ENCODE data around the gene TMEM203. TPM values are rescaled to one million over a fixed set of nuclear protein-coding genes. Genes with fewer than 3 reads are reported as not detected.

Gene TMEM203
- total RNA-seq, 5 donors from 2014 or later (not counting 1 experiment from before 2014, with no cell fraction given), result 23.7 to 44.7 (median 42.1) TPM

GRCh38 chr9:137184881-137185660 is 20.4 kb downstream of the TMEM203 start:
- Histone ChIP-seq H3K4me3 (ENCODE audit: control insufficient read depth in 1 of 2, extremely low read depth in 1 of 2, low read length in 1 of 2) (no peak overlapping the region), H3K27me3 (replicated peaks in 1 of 2; ENCODE audit: control insufficient read depth in 2 of 2, extremely low read depth in 1 of 2, insufficient read depth in 2 of 2, low read length in 1 of 2) (no peaks in the 10 kb centered on the region), H3K36me3 (ENCODE audit: control insufficient read depth in 2 of 2, extremely low read depth in 1 of 2, insufficient read depth in 1 of 2, low read length in 1 of 2) (peaks cover 13 to 65% of the 10 kb centered on the region in 2 donors), H3K4me1 (ENCODE audit: control insufficient read depth in 1 of 2, extremely low read depth in 1 of 2, insufficient read depth in 2 of 2, low read length in 2 of 2) (peaks cover 13 to 47% of the 10 kb centered on the region in 2 experiments), H3K9me3 (no peaks in the 10 kb centered on the region), H3K27ac (ENCODE audit: low read length) (no peak overlapping the region)
- ATAC-seq (replicated peaks in 1 of 4), result no peak
- Mint-ChIP-seq H3K36me3 (peaks cover 21% of the 10 kb centered on the region), H3K9me3 (no peaks in the 10 kb centered on the region), H3K27ac (no peak overlapping the region), H3K4me1 (peaks cover 22 to 40% (median 38%) of the 10 kb centered on the region in 3 donors), H3K4me3 (no peak overlapping the region), H3K27me3 (no peaks in the 10 kb centered on the region)
- ChIA-PET POLR2A (no interaction called here), CTCF (no interaction called here)
- 96% methylated on average over 46 of the region's 48 CpGs for WGBS (ENCODE audit: insufficient coverage)
- no peak for DNase-seq

- H3K9me3 Mint-ChIP-seq, result no peaks in the 10 kb centered on the region
- ATAC-seq (replicated peaks in 1 of 4) (no peak), DNase-seq (no peak)
- ChIA-PET POLR2A (no interaction called here), CTCF (no interaction called here)
- H3K36me3 ChIP-seq (ENCODE audit: control insufficient read depth in 2 of 2, extremely low read depth in 1 of 2, insufficient read depth in 1 of 2, low read length in 1 of 2), result peaks cover 21 to 70% of the 10 kb centered on the region in 2 donors
- no peaks in the 10 kb centered on the region for H3K9me3 ChIP-seq
- H3K4me3 ChIP-seq (ENCODE audit: control insufficient read depth in 1 of 2, extremely low read depth in 1 of 2, low read length in 1 of 2), result no peak overlapping the region
- H3K27me3 ChIP-seq (replicated peaks in 1 of 2; ENCODE audit: control insufficient read depth in 2 of 2, extremely low read depth in 1 of 2, insufficient read depth in 2 of 2, low read length in 1 of 2), result no peaks in the 10 kb centered on the region
- H3K36me3 Mint-ChIP-seq, result peaks cover 21% of the 10 kb centered on the region
- no peaks in the 10 kb centered on the region for H3K27me3 Mint-ChIP-seq
- no peak overlapping the region for H3K4me3 Mint-ChIP-seq
- H3K4me1 Mint-ChIP-seq, result peaks cover 20 to 32% (median 32%) of the 10 kb centered on the region in 3 donors
- no peak overlapping the region for H3K27ac Mint-ChIP-seq
- H3K27ac ChIP-seq (ENCODE audit: low read length), result no peak overlapping the region
- WGBS (ENCODE audit: insufficient coverage), result 97% methylated on average over 27 of the region's 27 CpGs
- H3K4me1 ChIP-seq (ENCODE audit: control insufficient read depth in 1 of 2, extremely low read depth in 1 of 2, insufficient read depth in 2 of 2, low read length in 2 of 2), result peaks cover 13 to 37% of the 10 kb centered on the region in 2 experiments
Observed at GRCh38 chr9:137183980-137184595, 21.4 kb downstream of the TMEM203 start.

GRCh38 chr9:137182836-137183235 is 22.6 kb downstream of the TMEM203 start:
- peaks cover 13 to 30% of the 10 kb centered on the region in 2 experiments for H3K4me1 ChIP-seq (ENCODE audit: control insufficient read depth in 1 of 2, extremely low read depth in 1 of 2, insufficient read depth in 2 of 2, low read length in 2 of 2)
- no peaks in the 10 kb centered on the region for H3K9me3 Mint-ChIP-seq
- H3K4me3 Mint-ChIP-seq, result no peak overlapping the region
- H3K27me3 ChIP-seq (replicated peaks in 1 of 2; ENCODE audit: control insufficient read depth in 2 of 2, extremely low read depth in 1 of 2, insufficient read depth in 2 of 2, low read length in 1 of 2), result no peaks in the 10 kb centered on the region
- peaks cover 19% of the 10 kb centered on the region for H3K36me3 Mint-ChIP-seq
- H3K27ac ChIP-seq (ENCODE audit: low read length), result no peak overlapping the region
- H3K4me1 Mint-ChIP-seq, result peaks cover 16 to 28% (median 27%) of the 10 kb centered on the region in 3 donors
- H3K27ac Mint-ChIP-seq, result no peak overlapping the region
- ChIA-PET CTCF (no interaction called here), POLR2A (no interaction called here)
- H3K4me3 ChIP-seq (ENCODE audit: control insufficient read depth in 1 of 2, extremely low read depth in 1 of 2, low read length in 1 of 2), result no peak overlapping the region
- H3K27me3 Mint-ChIP-seq, result no peaks in the 10 kb centered on the region
- 94% methylated on average over 16 of the region's 17 CpGs for WGBS (ENCODE audit: insufficient coverage)
- DNase-seq (no peak), ATAC-seq (replicated peaks in 1 of 4) (no peak)
- H3K9me3 ChIP-seq, result no peaks in the 10 kb centered on the region
- H3K36me3 ChIP-seq (ENCODE audit: control insufficient read depth in 2 of 2, extremely low read depth in 1 of 2, insufficient read depth in 1 of 2, low read length in 1 of 2), result peaks cover 26 to 79% of the 10 kb centered on the region in 2 donors

GRCh38 chr9:137181680-137182079 is 23.8 kb downstream of the TMEM203 start:
- H3K27ac ChIP-seq (ENCODE audit: low read length), result no peak overlapping the region
- H3K9me3 ChIP-seq, result no peaks in the 10 kb centered on the region
- DNase-seq, result no peak
- ATAC-seq (replicated peaks in 1 of 4), result no peak
- H3K36me3 ChIP-seq (ENCODE audit: control insufficient read depth in 2 of 2, extremely low read depth in 1 of 2, insufficient read depth in 1 of 2, low read length in 1 of 2), result peaks cover 26 to 79% of the 10 kb centered on the region in 2 donors
- CTCF ChIA-PET, result no interaction called here
- Mint-ChIP-seq H3K27me3 (no peaks in the 10 kb centered on the region), H3K27ac (no peak overlapping the region), H3K4me1 (peaks cover 5 to 17% (median 15%) of the 10 kb centered on the region in 3 donors), H3K4me3 (no peak overlapping the region), H3K36me3 (peaks cover 15% of the 10 kb centered on the region), H3K9me3 (no peaks in the 10 kb centered on the region)
- 99% methylated on average over 19 of the region's 22 CpGs for WGBS (ENCODE audit: insufficient coverage)
- POLR2A ChIA-PET, result no interaction called here
- H3K4me1 ChIP-seq (ENCODE audit: control insufficient read depth in 1 of 2, extremely low read depth in 1 of 2, insufficient read depth in 2 of 2, low read length in 2 of 2), result peaks cover 3 to 19% of the 10 kb centered on the region in 2 experiments
- no peaks in the 10 kb centered on the region for H3K27me3 ChIP-seq (replicated peaks in 1 of 2; ENCODE audit: control insufficient read depth in 2 of 2, extremely low read depth in 1 of 2, insufficient read depth in 2 of 2, low read length in 1 of 2)
- no peak overlapping the region for H3K4me3 ChIP-seq (ENCODE audit: control insufficient read depth in 1 of 2, extremely low read depth in 1 of 2, low read length in 1 of 2)

GRCh38 chr9:137180491-137180890 is 25.0 kb downstream of the TMEM203 start:
- Mint-ChIP-seq H3K27me3 (no peaks in the 10 kb centered on the region), H3K27ac (no peak overlapping the region), H3K4me1 (peaks cover 5 to 9% (median 8%) of the 10 kb centered on the region in 3 donors), H3K36me3 (peaks cover 15% of the 10 kb centered on the region), H3K9me3 (no peaks in the 10 kb centered on the region), H3K4me3 (no peak overlapping the region)
- DNase-seq (no peak), ATAC-seq (replicated peaks in 1 of 4) (no peak)
- CTCF ChIA-PET, result no interaction called here
- Histone ChIP-seq H3K27ac (ENCODE audit: low read length) (no peak overlapping the region), H3K4me1 (ENCODE audit: control insufficient read depth in 1 of 2, extremely low read depth in 1 of 2, insufficient read depth in 2 of 2, low read length in 2 of 2) (peaks cover 0 to 9% of the 10 kb centered on the region in 2 experiments), H3K27me3 (replicated peaks in 1 of 2; ENCODE audit: control insufficient read depth in 2 of 2, extremely low read depth in 1 of 2, insufficient read depth in 2 of 2, low read length in 1 of 2) (no peaks in the 10 kb centered on the region), H3K9me3 (no peaks in the 10 kb centered on the region), H3K36me3 (ENCODE audit: control insufficient read depth in 2 of 2, extremely low read depth in 1 of 2, insufficient read depth in 1 of 2, low read length in 1 of 2) (peaks cover 26 to 68% of the 10 kb centered on the region in 2 donors), H3K4me3 (ENCODE audit: control insufficient read depth in 1 of 2, extremely low read depth in 1 of 2, low read length in 1 of 2) (no peak overlapping the region)
- WGBS (ENCODE audit: insufficient coverage), result 97% methylated on average over 16 of the region's 20 CpGs
- POLR2A ChIA-PET, result interaction anchor here in 1 of 2 donors (0.5 kb wide), 1 partner anchor 491 kb away, joined by 3 read pairs; no protein-coding TSS in a partner anchor

GRCh38 chr9:137179761-137180160 is 25.7 kb downstream of the TMEM203 start:
- no peak overlapping the region for H3K4me3 Mint-ChIP-seq
- 96% methylated on average over 15 of the region's 17 CpGs for WGBS (ENCODE audit: insufficient coverage)
- ATAC-seq (replicated peaks in 1 of 4), result no peak
- DNase-seq, result no peak
- Histone ChIP-seq H3K27me3 (replicated peaks in 1 of 2; ENCODE audit: control insufficient read depth in 2 of 2, extremely low read depth in 1 of 2, insufficient read depth in 2 of 2, low read length in 1 of 2) (no peaks in the 10 kb centered on the region), H3K36me3 (ENCODE audit: control insufficient read depth in 2 of 2, extremely low read depth in 1 of 2, insufficient read depth in 1 of 2, low read length in 1 of 2) (peaks cover 26 to 60% of the 10 kb centered on the region in 2 donors), H3K9me3 (no peaks in the 10 kb centered on the region), H3K4me3 (ENCODE audit: control insufficient read depth in 1 of 2, extremely low read depth in 1 of 2, low read length in 1 of 2) (no peak overlapping the region), H3K4me1 (ENCODE audit: control insufficient read depth in 1 of 2, extremely low read depth in 1 of 2, insufficient read depth in 2 of 2, low read length in 2 of 2) (peaks cover 0 to 9% of the 10 kb centered on the region in 2 experiments), H3K27ac (ENCODE audit: low read length) (no peak overlapping the region)
- peaks cover 4 to 6% (median 5%) of the 10 kb centered on the region in 3 donors for H3K4me1 Mint-ChIP-seq
- peaks cover 15% of the 10 kb centered on the region for H3K36me3 Mint-ChIP-seq
- CTCF ChIA-PET, result interaction anchor here in 1 of 2 donors (0.5 kb wide), 1 partner anchor 85 kb away, joined by 3 read pairs; no protein-coding TSS in a partner anchor
- POLR2A ChIA-PET, result no interaction called here
- no peaks in the 10 kb centered on the region for H3K27me3 Mint-ChIP-seq
- no peak overlapping the region for H3K27ac Mint-ChIP-seq
- no peaks in the 10 kb centered on the region for H3K9me3 Mint-ChIP-seq
